C4-2B (cell line): ENCODE data around the gene DLGAP3.

Experiments used
- ZFX ChIP-seq: fragments of 450-650 bp; IDR thresholded peaks from 2 replicates; pipeline ENCODE4 v1.6.1; 2017
- TF ChIP-seq, protein P1 (sequence below): fragments of 450-650 bp; conservative IDR thresholded peaks from 2 replicates; pipeline ENCODE4 v1.5.1; 2017; ENCODE audit warnings: mild to moderate bottlenecking

- TF ChIP-seq, protein P1, sequence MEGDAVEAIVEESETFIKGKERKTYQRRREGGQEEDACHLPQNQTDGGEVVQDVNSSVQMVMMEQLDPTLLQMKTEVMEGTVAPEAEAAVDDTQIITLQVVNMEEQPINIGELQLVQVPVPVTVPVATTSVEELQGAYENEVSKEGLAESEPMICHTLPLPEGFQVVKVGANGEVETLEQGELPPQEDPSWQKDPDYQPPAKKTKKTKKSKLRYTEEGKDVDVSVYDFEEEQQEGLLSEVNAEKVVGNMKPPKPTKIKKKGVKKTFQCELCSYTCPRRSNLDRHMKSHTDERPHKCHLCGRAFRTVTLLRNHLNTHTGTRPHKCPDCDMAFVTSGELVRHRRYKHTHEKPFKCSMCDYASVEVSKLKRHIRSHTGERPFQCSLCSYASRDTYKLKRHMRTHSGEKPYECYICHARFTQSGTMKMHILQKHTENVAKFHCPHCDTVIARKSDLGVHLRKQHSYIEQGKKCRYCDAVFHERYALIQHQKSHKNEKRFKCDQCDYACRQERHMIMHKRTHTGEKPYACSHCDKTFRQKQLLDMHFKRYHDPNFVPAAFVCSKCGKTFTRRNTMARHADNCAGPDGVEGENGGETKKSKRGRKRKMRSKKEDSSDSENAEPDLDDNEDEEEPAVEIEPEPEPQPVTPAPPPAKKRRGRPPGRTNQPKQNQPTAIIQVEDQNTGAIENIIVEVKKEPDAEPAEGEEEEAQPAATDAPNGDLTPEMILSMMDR = no peak
- TF ChIP-seq ZFX = no peak
Observed at GRCh38 chr1:34898330-34898761, 31.1 kb downstream of the DLGAP3 start.
